Right lung (tissue), 10 donors: ENCODE results near the gene KPNA5. TPM values are rescaled to one million over a fixed set of nuclear protein-coding genes. Genes with fewer than 3 reads are reported as not detected.
"Not testable (repeated sequence)": the region's sequence is repeated elsewhere in the genome, so short reads cannot be mapped to it uniquely, and the experiment has no call there.

Experiments
- DNase-seq, 2 donors: peaks; one replicate each; pipeline ENCODE4 v3.0.0-alpha.2; 2013
- long read RNA-seq, 8 donors: transcript quantifications; one replicate each; lab custom pipeline, GENCODE V29; 2026
- polyA plus RNA-seq, 5 donors: library from polyadenylated mRNA; unstranded; fragments of 120-200 nt; gene quantifications; one replicate each; pipeline versions ENCODE4 v1.2.1 to v1.2.3, GENCODE V29; 2013; ENCODE audit warnings: inconsistent platforms in 1 of 5, low replicate concordance in 1 of 5; ENCODE audit not compliant: insufficient read length in 5 of 5, insufficient read depth in 1 of 5

The KPNA5 gene
- 10 to 100 TPM; 16.2 to 32.8 (median 30.4) TPM for polyA plus RNA-seq
- long read RNA-seq, donor 1, full-length matches to known transcripts = 6 of 6 reads
- long read RNA-seq, donor 1, partial matches to known transcripts = 0 of 6 reads
- long read RNA-seq, donor 1, other reads (novel, unspliced or antisense) = 0 of 6 reads
- long read RNA-seq, donor 2, full-length matches to known transcripts = 4 of 159 reads
- long read RNA-seq, donor 2, partial matches to known transcripts = 144 of 159 reads
- long read RNA-seq, donor 2, other reads (novel, unspliced or antisense) = 11 of 159 reads
- long read RNA-seq, donor 3, partial matches to known transcripts = 38 of 38 reads
- long read RNA-seq, donor 3, other reads (novel, unspliced or antisense) = 0 of 38 reads
- long read RNA-seq, donor 4, full-length matches to known transcripts = 4 of 4 reads
- long read RNA-seq, donor 4, partial matches to known transcripts = 0 of 4 reads
- long read RNA-seq, donor 4, other reads (novel, unspliced or antisense) = 0 of 4 reads
- long read RNA-seq, donor 5, partial matches to known transcripts = 7 of 7 reads
- long read RNA-seq, donor 5, other reads (novel, unspliced or antisense) = 0 of 7 reads
- long read RNA-seq, donor 6, full-length matches to known transcripts = 7 of 171 reads
- long read RNA-seq, donor 6, partial matches to known transcripts = 34 of 171 reads
- long read RNA-seq, donor 6, other reads (novel, unspliced or antisense) = 130 of 171 reads
- long read RNA-seq, donor 7, full-length matches to known transcripts = 5 of 5 reads
- long read RNA-seq, donor 7, partial matches to known transcripts = 0 of 5 reads
- long read RNA-seq, donor 7, other reads (novel, unspliced or antisense) = 0 of 5 reads
- long read RNA-seq, donor 8 = 0 reads

GRCh38 chr6:116680880-116681672, at the start of gene KPNA5:
Gene KPNA5 (plus strand): TSS chr6:116681211. CDS start chr6:116681335, 124 bp downstream.
- peak; percentile 85 to 86 for DNase-seq

- peak; percentile 27 to 32 for DNase-seq
Measured at GRCh38 chr6:116631379-116631990, 49.5 kb upstream of the KPNA5 start.

- no peak for DNase-seq
Measured at GRCh38 chr6:116633685-116634084, 47.3 kb upstream of the KPNA5 start.

GRCh38 chr6:116648156-116648555, 32.9 kb upstream of the KPNA5 start:
- no peak for DNase-seq

- no peak for DNase-seq
Measured at GRCh38 chr6:116649129-116649528, 31.9 kb upstream of the KPNA5 start.

- DNase-seq = no peak
Measured at GRCh38 chr6:116651916-116652315, 29.1 kb upstream of the KPNA5 start.

GRCh38 chr6:116661594-116661993, 19.4 kb upstream of the KPNA5 start:
- DNase-seq = no peak

- DNase-seq = no peak
Measured at GRCh38 chr6:116662202-116662601, 18.8 kb upstream of the KPNA5 start.

- no peak for DNase-seq
Measured at GRCh38 chr6:116663308-116663707, 17.7 kb upstream of the KPNA5 start.

GRCh38 chr6:116664169-116664568, 16.8 kb upstream of the KPNA5 start:
- not testable (repeated sequence) for DNase-seq

GRCh38 chr6:116665464-116665863, 15.5 kb upstream of the KPNA5 start:
- no peak for DNase-seq

GRCh38 chr6:116666869-116667268, 14.1 kb upstream of the KPNA5 start:
- no peak for DNase-seq

- DNase-seq = no peak
Measured at GRCh38 chr6:116667623-116668022, 13.4 kb upstream of the KPNA5 start.

- DNase-seq = no peak
Measured at GRCh38 chr6:116672306-116672705, 8.7 kb upstream of the KPNA5 start.

GRCh38 chr6:116676021-116676420, 5.0 kb upstream of the KPNA5 start:
- no peak for DNase-seq

- DNase-seq = peak; percentile 18 to 24
Measured at GRCh38 chr6:116682334-116682712, 1.3 kb downstream of the KPNA5 start.

GRCh38 chr6:116685437-116685993, 4.5 kb downstream of the KPNA5 start:
- DNase-seq = no peak

GRCh38 chr6:116686475-116687101, 5.6 kb downstream of the KPNA5 start:
- DNase-seq = not testable (repeated sequence)

- no peak for DNase-seq
Measured at GRCh38 chr6:116691154-116691553, 10.1 kb downstream of the KPNA5 start.

GRCh38 chr6:116692873-116693272, 11.9 kb downstream of the KPNA5 start:
- not testable (repeated sequence) for DNase-seq
